ENCODE results near the gene PHF10. TPM values are rescaled to one million over a fixed set of nuclear protein-coding genes. Genes with fewer than 3 reads are reported as not detected.
"Not testable (repeated sequence)": the region's sequence is repeated elsewhere in the genome, so short reads cannot be mapped to it uniquely, and the experiment has no call there.

PHF10 gene
- total RNA-seq, 1 donor from 2014 or later: 51.7 TPM

DNA sequence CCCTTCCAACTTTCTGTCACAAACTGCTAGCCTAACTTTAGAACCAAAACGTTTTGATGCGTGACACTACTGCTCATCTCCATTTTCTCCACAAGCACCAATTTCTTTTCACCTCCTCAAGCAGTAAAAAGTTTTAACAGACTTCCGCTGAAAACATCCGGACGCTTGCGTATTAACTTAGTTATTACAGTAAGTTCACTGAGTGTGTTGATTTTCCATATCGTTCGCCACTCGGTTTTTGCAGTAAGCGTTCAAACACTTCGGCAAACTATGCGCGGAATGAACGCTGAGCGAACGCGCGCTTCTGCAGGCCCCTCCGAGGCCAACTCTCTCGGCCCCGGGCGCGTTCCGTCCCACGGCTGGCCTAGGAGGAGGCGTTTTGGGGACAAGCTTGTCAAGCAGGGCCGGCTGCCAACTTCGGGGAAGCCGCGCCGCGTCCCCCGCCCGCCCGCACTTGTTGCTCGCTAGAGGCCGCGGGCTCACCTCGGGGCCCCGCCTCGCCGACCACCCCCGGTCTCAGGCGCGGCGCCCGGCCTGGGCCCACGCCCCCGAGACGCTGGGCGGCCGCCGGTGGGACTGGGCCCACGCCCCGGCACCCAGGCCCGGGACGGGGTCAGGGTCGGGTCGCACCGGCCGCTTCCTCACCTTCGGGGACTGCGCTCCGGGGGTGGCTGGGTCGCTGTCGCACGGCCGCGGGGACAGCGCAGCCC lies 945 bp downstream of the PHF10 start:
- DNase-seq (ENCODE audit: low spot score): peak; percentile 94

DNA sequence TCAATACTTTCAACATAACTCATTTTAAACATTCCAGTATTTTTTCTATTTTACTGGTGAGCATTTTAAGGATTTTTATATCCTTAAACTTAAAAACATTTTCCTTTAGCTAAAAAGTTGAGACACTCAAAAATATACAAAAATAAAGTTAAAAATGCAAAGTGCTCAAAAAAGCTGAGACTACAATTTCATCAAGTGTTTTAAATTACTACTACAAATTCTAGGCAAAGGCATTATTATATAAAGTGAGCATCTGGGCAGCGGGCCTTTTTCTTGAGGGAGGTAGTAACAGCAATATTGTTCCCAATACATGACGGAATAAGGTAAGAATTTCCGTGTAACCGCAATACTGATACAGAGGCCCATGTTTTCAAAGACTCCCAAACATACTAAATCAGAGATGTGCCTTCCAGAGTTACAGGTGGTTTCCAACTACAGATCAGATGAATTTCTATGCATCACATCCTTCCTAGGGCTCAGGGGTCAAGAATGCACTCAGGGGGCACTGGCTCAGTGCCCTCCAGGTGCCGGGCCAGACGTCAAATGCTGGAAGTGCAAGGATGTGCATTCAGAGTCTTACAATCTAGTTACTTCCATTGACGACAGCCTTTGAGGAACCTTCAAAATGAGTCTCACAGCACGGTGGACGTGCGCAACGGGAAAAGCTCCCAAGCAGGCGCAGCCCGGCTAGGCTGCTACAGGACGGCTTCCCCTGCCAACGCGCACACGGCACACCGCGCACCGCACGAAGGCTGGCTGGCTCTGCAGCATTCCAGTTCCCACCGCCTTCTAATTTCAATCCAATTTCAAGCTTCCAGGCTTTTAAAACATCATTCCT lies 1.7 kb downstream of the PHF10 start:
- no peak for DNase-seq (ENCODE audit: low spot score)

DNA sequence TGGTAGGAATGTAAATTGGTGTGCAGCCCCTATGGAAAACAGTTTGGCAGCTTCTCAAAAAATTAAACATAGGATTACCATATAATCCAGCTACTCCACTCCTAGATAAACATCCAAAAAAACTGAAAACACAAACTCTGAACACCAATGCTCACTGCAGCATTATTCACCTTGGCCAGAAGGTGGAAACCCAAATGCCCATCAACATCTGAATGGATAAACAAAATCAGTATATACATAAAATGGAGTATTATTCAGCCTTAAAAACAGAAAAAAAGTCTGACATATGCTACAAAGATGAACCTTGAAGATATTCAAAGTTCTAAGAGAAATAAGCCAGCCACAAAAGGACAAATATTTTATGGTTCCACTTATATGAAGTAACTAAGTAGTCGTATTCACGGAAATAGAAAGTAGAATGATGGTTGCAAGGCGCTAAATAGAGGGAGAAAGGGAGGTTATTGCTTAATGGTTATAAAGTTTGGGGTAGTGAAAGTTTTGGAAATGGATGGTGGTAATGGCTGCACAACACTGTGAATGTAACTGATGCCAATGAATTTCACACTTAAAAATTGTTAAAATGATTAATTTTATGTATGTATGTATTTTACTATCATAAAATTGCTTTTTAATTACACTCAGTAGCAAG lies 4.0 kb downstream of the PHF10 start:
- DNase-seq (ENCODE audit: low spot score): no peak

DNA sequence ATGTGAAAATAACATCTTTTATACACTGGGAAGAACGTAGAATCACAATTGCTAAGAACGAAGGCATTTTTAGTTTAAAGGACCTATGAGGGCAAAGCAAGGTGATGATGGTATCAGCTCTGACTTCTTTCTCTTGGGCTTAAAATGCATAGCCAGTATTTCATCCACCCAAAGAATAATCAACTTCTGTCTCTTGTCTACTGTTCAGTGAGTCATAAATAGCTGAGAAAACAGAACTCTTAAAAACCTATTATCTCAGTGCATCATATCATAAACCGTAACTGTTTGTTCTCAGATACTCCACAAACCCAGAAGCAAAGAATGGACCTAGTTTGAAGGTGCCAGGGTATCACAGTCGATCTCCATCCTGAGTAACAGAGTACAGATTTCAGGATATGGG lies 5.2 kb downstream of the PHF10 start:
- DNase-seq (ENCODE audit: low spot score): no peak

DNA sequence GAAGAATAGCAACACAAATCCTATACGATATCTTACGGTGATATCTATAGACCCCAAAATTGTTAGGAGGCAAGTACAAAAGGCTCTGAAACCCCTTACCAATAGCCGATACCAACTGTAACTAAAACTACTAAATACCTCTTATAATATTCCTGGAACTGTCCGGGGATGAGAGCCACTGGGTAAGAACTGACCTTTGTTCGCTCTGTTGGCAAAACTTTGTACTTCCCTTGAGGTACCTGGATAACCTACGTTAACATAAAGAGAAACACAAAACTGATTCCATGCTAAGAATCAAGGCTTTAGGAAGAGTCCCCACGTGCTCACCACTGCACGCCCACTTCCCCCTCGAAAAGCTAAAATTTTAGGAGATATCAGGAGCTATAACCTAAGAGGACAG lies 9.7 kb downstream of the PHF10 start:
- DNase-seq (ENCODE audit: low spot score): no peak

DNA sequence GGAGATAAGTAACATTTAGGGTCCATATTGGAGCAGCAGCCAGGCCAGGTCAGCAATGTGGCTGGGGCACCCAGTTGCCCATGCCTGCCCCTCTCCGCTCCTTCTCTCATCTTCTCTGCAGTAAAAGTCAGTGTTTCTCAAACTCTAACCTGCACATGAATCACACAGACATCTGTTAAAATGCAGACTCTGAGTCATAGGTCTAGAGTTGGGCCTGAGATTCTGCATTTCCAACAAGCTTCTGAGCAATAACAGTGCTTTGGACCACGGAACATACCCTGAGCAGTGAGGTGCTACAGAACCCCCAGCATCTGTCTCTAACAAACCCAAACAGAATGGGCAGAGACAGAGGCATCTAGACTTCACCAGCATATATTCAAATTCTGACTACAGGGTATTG lies 10.1 kb downstream of the PHF10 start:
- no peak for DNase-seq (ENCODE audit: low spot score)

DNA sequence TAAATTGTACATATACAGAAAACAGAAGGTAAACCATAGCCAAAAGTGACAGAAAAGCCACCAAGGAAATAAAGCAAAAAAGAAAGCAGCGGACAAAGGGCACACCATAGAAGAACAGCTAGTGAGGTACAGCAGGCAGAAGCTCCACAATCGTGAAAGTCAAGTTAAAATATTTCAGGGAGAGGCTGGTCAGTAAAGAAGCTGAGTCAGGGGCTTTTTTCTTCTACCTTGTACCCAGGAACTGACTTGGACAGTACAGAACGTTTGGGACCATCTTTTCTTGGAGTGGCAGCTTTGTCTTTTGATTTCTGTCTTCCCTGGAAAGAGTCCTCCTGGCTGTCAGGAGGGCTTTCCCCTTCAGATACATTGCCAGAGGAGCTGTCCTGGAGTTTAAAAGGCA lies 14.3 kb downstream of the PHF10 start:
- no peak for DNase-seq (ENCODE audit: low spot score)

DNA sequence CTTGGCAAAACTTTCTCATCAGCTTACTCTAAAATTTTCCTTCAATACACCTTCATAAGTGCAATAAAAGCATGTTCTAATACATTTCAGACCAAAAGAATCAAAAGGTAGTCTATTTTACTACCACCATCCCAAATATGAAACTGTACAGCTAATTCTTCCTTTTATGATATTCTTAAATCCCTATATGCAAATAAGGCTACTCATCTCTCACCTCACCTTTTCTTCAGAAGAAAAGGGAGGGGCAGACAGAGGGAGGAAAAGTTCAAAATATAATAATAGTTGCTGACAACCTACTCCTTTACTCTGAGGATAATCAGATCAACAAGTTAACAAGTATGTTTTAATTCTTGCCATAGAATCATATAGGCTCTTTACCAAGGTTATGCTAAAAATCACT lies 15.0 kb downstream of the PHF10 start:
- no peak for DNase-seq (ENCODE audit: low spot score)

DNA sequence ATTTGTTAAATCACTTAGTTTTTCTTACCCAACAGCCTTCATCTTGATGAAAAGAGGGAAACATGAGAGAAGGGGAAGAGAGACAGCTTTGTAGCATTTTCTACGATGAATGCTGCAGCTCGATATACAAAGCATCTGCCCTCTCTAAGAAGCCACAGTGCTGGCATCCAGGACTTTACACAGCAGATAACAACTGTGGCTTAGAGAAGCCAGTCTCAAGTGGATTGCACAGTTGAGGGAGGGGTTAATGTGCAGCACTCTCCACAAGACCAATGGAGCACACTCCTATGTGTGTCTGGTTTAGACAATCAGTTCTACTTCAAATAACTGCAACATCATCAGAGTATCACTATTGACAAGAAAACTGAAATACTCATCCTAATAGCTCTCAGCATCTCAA lies 16.5 kb downstream of the PHF10 start:
- no peak for DNase-seq (ENCODE audit: low spot score)

DNA sequence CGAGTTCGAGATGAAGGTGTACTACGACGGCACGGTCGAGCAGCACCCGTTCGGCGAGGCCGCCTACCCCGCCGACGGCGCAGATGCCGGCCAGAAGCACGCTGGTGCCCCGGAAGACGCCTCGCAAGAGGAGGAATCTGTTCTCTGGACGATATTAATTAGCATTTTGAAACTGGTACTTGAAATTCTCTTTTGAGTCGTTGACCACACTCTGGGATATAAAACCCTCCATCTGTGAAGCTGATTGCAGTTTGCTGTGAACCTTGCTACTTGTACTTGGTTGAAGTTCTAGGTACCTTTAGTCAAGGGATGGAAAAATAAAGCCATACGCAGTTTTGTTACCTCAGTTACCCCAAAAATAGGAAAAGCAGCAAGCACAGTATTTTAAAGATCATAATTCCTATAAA lies 21.5 kb downstream of the PHF10 start:
- DNase-seq (ENCODE audit: low spot score): no peak

DNA sequence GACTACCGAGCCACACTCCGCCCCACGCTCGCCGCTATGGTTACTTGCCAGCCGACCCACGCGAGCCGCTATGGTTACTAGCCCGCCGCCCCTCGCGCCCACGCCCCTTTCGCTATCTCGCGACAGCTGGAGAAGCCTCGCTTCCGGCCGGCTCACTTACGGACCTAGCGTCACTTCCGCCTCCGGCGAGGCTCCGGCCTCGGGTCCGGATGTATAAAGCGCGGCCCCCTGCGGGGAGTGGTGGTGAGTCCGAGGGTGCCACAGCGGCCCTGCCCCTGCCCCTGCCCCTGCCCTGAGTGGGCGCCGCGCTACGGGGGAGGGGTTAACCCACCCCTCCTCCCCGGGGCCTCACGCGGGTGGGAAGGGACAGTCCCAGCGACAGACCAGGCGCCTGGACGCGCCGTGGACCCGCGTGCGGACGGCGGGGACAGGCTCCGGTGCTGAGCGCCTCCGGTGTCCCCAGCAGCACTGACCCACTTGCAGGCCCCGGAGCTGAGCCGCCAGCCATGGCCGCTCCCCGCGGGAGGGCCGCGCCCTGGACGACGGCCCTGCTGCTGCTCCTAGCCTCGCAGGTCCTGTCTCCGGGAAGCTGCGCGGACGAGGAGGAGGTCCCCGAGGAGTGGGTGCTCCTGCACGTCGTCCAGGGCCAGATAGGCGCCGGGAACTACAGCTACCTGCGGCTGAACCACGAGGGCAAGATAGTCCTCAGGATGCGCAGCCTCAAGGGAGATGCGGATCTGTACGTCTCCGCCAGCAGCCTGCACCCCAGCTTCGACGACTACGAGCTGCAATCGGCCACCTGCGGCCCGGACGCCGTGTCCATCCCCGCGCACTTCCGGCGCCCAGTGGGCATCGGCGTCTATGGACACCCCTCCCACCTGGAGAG lies 22.1 kb downstream of the PHF10 start, which contains the start of the genes C6orf120 and WDR27:
TSS of gene C6orf120 (plus strand) at position 173 of the 886 bp plus-strand sequence. CDS start at position 507, 334 bp downstream.
TSS of gene WDR27 (minus strand) at position 76 of the 886 bp plus-strand sequence. CDS start 13,024 bp downstream, outside the sequence.
- peak; percentile 99 for DNase-seq (ENCODE audit: low spot score)

DNA sequence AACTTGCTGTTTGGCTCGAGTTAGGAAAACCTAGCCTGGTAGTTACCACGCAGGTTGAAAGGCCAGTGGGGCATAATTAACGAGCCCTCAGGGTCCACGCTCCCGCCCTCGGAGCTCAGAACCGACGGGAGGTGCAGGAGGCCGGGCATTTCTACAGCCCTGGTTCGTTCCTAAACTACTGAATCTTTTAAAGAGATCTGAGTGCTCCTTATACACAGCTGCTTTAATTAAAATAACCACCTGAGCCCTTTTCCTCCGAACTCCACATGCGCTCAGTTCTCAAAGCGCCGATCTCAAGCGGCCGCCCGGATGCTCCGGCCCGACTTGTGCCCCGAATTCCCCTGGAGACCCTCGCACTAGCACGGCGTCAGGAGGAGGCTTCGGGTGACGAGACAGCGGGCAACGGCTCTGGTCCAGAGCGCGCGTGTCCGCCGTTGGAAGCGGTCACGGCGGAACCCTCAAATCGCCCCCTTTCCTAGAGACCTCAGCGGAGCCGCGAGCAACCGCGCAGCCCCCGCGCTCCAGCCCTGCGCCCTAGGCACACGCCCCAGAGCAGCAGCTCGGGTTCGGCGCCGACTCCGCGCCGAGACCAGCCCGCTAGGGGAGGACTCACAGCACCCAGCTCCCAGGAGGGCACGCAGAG lies 22.9 kb downstream of the PHF10 start:
- no peak for DNase-seq (ENCODE audit: low spot score)

DNA sequence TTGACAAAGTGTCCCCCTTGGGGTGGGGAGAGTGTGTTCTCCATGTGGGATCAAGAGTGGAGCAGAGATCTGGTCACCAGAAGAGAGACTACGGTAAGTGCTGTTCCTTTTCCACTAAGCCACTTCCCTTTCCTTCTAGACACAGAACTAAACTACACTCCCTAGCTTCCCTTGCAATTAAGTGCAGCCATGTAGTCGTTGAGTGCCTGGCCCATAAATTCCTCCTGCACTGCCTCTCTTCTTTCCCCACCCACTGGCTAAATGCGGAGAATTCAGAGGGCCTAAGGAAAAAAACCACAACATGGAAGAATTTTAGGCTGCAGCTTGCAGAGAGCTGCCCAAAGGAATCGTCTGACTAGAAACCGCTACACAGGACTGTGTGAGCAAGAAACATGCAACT lies 24.0 kb downstream of the PHF10 start:
- DNase-seq (ENCODE audit: low spot score): no peak

DNA sequence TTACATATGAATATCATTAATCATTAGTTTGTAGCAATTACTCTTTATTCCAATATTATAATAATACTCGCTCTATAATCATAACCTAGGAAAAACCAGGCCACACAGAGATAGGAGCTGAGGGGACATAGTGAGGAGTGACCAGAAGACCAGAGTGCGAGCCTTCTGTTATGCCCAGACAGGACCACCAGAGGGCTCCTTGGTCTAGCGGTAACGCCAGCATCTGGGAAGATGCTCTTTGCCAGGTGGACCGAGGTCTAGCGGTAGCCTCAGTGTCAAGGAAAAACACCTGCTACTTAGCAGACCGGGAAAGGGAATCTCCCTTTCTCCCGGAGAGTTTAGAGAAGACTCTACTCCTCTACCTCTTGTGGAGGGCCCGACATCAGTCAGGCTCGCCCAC lies 27.2 kb downstream of the PHF10 start:
- not testable (repeated sequence) for DNase-seq (ENCODE audit: low spot score)

DNA sequence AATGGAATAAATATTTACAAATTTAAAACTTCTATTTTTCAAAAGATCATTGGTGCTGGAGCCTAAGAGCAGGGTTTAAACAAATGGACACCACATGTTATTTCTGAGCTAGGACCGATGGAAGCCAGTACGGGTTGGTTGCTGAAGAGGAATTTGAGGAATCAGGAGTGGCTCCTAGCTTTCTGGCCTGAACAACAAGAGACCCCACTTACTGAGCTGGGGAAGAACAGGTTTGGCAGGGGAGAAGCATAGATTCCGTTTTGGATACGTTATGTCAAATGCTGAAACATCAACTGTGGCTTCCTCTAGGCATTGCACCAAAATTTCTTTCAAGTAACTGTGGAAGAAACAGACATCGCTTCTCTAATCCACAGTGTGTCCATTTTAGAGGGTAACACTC lies 29.2 kb downstream of the PHF10 start:
- no peak for DNase-seq (ENCODE audit: low spot score)

DNA sequence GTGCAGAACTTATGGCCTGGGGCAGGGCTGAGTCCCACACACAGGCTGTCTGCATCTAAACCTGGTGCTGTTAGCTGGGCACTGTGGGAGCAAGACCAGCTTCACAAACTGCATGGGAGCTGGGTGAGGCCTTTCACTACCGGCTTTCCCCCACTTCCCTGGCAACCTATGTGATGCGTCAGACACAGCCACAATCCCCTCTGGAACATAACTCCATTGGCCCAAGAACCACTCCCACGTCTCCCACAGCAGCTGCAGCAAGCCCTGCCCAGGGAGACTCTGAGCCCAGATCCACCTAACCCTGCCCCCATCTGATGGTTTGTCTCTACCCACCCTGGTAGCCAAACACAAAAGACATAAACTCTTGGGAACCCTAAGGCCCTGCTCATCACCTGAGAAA lies 31.8 kb downstream of the PHF10 start:
- DNase-seq (ENCODE audit: low spot score): no peak

DNA sequence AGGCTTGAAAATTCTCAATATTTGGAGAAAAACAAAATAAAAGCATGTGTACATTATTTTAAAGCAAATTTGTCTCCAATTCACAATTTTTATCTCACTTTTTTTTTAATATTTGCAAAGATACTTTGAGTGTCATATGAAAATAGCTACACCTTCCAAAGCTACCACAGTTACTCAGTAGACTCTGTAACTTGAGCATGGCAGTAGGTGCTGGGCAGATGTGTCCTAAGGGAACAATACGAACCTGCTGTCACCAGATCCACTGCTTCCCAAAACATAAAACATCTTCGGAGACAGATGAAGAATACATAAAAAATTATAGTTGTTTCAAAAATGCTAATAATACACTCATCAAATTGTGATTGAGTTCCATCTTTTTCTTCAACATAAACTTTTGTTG lies 33.0 kb downstream of the PHF10 start:
- no peak for DNase-seq (ENCODE audit: low spot score)

DNA sequence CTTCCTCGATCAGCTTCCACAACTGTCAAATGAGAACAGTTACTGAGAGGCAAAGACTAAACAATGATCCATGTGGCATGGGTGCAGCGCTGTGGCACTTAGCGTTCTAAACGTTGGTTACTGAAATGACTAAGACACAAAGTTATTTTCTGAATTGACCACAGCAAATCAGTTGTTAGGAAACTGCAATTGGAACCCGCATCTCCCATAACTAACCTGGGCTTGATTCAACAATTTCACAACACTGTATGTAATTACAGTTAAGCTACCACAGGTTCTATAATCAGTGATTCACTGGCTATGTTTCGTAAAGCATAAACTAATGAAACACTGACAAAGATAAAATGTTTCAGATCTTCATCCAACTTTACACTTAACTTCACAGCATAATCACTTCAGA lies 35.0 kb downstream of the PHF10 start:
- no peak for DNase-seq (ENCODE audit: low spot score)

DNA sequence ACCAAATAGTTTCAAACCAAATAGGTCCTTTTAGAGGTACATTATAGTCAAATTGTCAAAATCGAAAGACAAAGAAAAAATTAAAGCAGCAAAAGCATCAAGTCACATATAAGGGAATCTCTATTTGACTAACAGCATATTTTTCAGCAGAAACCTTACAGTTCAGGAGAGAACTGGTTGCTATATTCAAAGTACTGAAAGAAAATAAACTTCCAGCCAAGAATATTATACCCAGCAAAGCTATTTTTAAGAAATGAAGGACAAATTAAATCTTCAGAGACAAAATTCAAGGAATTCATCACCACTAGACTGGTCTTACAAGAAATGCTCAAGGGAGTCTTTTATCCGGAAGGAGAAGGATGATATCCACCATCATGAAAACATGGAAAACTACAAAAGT lies 38.4 kb downstream of the PHF10 start:
- no peak for DNase-seq (ENCODE audit: low spot score)

DNA sequence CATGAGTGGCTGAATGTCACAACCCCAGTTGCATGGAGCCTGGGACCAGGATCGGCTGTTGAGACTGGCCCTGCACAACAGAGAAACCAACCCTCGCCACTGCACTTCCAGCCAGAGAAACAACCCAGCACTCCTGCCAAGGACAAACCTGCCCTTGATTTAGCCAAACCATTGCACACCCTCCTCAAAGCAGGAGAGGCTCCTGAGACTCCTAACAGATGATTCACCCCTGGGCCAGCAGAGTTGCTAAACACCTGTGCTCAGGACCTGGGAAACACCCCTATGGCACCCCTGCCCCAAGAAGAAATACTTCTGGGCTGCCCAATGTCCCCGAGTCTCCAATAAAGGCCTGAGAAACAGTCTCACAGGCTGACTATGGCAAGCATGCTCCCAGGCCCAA lies 40.2 kb downstream of the PHF10 start:
- no peak for DNase-seq (ENCODE audit: low spot score)

DNA sequence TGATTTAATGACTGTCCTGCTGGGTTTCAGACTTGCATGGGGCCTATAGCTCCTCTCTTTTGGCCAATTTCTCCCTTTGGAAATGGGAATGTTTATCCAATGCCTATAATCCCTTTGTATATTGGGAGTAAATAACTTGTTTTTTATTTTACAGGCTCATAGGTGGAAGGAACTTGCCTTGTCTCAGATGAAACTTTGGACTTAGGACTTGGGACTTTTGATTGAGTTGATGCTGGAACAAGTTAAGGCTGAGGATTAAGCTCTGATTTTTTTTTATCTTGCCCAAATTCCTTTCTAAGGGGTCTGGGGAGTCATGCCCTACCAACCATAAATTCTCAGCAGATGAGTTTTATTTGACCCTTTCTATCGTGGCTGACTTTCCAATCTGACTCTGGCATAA lies 46.0 kb downstream of the PHF10 start:
- DNase-seq (ENCODE audit: low spot score): no peak
